Bronchial epithelial cell (primary cell): Measurements from ENCODE around the gene SLC8A1. TPM values are rescaled to one million over a fixed set of nuclear protein-coding genes. Genes with fewer than 3 reads are reported as not detected.
A peak's percentile ranks its signal among the peaks of the same experiment; 100 is the strongest.

Source experiments
- DNase-seq: peaks from one replicate; pipeline ENCODE4 v3.0.0-alpha.2; 2010; ENCODE audit warnings: low read depth
- FAIRE-seq: peaks from 2 replicates; lab custom pipeline; 2011; peaks lifted over from hg19 to GRCh38; lab: Jason Lieb, UNC
- H3K27me3 ChIP-seq: 2 replicates; pipeline ENCODE4 v1.5.1; 2011; ENCODE audit warnings: low read length; ENCODE audit not compliant: control insufficient read depth, insufficient read depth
- H3K36me3 ChIP-seq: 2 replicates; pipeline ENCODE4 v1.5.1; 2011; ENCODE audit warnings: low read length; ENCODE audit not compliant: control insufficient read depth, insufficient read depth
- H3K4me3 ChIP-seq: 2 replicates; pipeline ENCODE4 v1.5.1; 2011; ENCODE audit warnings: mild to moderate bottlenecking, low read depth, low read length, control low read depth
- total RNA-seq: library from RNA; depleted of rRNA; stranded (reverse); fragments of >200 nt; gene quantifications from 2 replicates; pipeline ENCODE4 v1.2.1, GENCODE V29; 2014
- TF ChIP-seq, protein P1 (sequence below): IDR thresholded peaks from 2 replicates; pipeline ENCODE4 v1.5.1; 2011; ENCODE audit warnings: mild to moderate bottlenecking, moderate library complexity, low read length, control low read depth, inconsistent platforms; ENCODE audit not compliant: insufficient read depth, severe bottlenecking

Gene SLC8A1
- total RNA-seq, 1 donor from 2014 or later: 3.7 TPM

DNA sequence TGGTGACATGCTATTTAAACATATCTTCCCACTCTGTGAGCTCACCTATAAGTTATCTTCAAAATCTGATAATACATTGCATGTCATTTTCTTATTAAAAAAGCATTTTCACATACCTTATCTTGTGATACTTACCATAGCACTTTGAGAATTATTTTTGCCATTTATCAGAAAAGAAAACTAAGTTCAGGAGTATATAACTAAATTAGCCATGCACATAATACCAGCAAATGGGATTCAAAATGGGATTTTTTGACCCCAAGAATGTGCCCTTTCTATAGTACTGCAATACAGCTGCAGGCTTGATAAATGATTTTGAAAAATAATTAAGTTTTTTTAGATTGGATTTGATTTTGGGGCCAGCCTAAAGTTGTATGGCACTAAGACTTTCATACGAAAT is 41.2 kb downstream of the SLC8A1 start:
- no peak for FAIRE-seq
- H3K4me3 ChIP-seq: no peak overlapping the region
- H3K36me3 ChIP-seq: no peaks in the 10 kb centered on the region
- DNase-seq: no peak
- H3K27me3 ChIP-seq: no peaks in the 10 kb centered on the region
- TF ChIP-seq, protein P1, sequence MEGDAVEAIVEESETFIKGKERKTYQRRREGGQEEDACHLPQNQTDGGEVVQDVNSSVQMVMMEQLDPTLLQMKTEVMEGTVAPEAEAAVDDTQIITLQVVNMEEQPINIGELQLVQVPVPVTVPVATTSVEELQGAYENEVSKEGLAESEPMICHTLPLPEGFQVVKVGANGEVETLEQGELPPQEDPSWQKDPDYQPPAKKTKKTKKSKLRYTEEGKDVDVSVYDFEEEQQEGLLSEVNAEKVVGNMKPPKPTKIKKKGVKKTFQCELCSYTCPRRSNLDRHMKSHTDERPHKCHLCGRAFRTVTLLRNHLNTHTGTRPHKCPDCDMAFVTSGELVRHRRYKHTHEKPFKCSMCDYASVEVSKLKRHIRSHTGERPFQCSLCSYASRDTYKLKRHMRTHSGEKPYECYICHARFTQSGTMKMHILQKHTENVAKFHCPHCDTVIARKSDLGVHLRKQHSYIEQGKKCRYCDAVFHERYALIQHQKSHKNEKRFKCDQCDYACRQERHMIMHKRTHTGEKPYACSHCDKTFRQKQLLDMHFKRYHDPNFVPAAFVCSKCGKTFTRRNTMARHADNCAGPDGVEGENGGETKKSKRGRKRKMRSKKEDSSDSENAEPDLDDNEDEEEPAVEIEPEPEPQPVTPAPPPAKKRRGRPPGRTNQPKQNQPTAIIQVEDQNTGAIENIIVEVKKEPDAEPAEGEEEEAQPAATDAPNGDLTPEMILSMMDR: no peak

DNA sequence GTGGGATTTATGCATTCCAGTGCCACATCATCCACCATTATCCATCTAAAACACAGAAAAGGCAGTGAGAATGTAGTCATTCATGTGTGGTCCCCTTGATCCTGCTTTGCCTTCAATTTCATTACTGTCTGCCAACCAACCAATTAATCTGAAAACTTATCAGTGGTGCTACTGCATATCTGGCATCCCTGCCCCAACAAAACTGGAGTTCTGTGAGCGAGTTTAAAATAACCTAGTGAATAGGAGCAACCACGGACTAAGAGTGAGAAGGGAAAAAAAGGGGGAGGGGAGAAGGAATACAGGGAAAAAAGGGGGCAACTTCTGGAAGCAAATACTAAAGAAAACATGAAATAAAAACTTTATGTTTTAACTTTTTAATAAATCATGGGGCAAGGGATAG is 42.2 kb downstream of the SLC8A1 start:
- H3K4me3 ChIP-seq: no peak overlapping the region
- TF ChIP-seq, protein P1: no peak
- no peaks in the 10 kb centered on the region for H3K36me3 ChIP-seq
- H3K27me3 ChIP-seq: no peaks in the 10 kb centered on the region
- no peak for FAIRE-seq
- DNase-seq: no peak

DNA sequence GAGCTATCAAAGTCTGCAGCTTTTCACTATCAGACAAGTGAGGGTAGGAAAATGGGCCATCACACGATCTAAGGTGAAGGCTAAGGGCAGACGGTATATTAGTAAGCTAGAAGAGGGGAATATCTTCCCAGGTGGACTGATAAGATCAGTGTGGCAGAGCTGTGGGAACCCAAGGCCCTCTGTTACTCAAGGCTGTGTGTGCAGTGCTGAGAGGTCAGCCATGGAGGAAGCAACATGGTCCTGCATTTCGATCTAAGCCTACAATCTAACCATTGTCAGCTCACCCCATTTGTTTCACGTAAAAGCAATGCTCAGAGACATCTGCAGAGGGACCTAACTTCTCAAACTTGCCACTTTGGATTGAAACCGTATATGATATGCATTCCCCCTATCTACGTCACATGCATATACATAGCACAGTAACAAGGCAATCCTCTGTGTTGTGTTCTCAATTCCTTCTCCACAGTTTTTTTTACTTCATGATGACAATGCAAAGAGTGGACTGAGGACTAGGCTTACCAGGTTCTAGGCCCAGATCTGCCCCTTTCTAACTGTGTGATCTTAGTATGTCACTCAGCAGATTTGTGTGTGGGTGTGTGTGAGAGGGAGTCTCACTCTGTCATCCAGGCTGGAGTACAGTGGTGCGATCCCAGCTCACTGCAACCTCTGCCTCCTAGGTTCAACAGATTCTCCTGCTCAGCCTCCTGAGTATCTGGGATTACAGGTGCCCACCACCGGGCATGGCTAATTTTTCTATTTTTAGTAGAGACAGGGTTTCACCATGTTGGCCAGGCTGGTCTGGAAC is 45.2 kb downstream of the SLC8A1 start:
- TF ChIP-seq, protein P1: no peak
- Histone ChIP-seq H3K36me3 (no peaks in the 10 kb centered on the region), H3K4me3 (no peak overlapping the region), H3K27me3 (no peaks in the 10 kb centered on the region)
- no peak for DNase-seq
- FAIRE-seq: no peak

DNA sequence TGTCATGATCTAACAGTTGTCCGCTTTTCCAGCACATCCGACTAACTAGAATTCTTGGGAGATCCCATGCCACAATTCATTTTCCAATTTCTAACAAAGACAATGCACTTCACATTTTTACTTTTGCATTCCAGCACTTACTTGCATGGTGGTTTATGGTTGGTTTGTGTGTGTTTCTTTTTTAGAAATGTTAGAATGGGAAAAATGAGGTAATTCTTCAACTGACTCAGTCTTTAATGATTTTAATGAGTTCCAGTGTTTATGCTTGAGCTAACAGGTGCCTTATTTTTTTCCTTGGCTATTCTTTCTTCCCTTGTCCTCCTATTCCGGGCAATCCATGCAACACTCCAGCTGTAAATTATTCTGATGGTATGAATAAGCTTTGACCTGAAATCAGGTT is 46.4 kb downstream of the SLC8A1 start:
- FAIRE-seq: no peak
- TF ChIP-seq, protein P1: no peak
- H3K4me3 ChIP-seq: no peak overlapping the region
- DNase-seq: no peak
- no peaks in the 10 kb centered on the region for H3K36me3 ChIP-seq
- no peaks in the 10 kb centered on the region for H3K27me3 ChIP-seq

DNA sequence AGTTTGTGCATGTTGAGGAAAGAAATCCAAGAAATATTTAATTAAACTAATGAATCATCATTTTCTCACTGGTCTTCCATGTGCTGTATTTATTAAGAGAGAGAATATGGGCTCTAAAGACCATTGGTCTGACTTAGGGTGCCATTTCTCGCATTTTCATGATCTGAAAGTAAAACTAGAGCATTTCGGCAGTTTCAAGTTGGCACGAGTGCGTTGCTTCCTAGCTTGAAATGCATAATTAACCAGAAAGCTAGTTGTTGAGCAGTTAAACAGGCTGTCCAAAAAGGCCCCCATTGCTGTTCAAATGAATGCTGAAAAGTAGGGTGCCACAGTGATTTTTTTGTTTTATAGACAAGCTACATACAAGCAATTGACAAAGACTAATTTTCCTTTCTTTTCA is 47.4 kb downstream of the SLC8A1 start:
- no peak for FAIRE-seq
- no peak for DNase-seq
- Histone ChIP-seq H3K4me3 (no peak overlapping the region), H3K36me3 (no peaks in the 10 kb centered on the region), H3K27me3 (no peaks in the 10 kb centered on the region)
- TF ChIP-seq, protein P1: no peak

DNA sequence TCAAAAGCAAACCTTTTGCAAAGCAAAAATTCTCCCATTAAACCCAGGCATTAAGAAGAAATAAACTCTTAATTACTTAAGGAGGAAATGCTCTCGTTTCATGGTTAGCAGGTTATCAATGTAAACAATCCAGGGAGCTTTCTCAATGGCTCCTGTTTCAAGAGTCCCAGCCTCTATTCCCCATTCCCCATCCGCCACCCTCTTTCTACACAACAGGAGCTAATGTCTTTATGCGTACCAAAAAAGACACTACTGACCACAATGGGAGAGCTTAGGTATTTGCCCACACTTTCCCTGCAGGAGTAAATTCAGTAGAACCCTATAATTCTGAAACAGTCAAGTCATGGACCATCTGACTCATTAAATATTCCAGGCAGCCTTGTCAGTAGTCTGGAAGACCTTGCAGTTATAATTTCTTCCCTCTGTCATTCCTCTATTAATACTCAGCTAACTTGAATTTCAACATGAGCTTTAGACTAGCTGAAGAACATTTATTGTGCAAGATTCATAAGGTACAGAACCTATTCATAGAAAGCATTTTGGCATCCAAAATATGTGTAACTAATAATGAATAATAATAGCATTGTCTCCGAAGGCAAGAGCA is 48.6 kb downstream of the SLC8A1 start:
- DNase-seq: peak; percentile 97
- Histone ChIP-seq H3K27me3 (no peaks in the 10 kb centered on the region), H3K4me3 (no peak overlapping the region), H3K36me3 (no peaks in the 10 kb centered on the region)
- TF ChIP-seq, protein P1: no peak
- FAIRE-seq: no peak
